ENCODE measurements around the gene SULT1A2.
"Not testable (repeated sequence)": the region's sequence is repeated elsewhere in the genome, so short reads cannot be mapped to it uniquely, and the experiment has no call there.

SULT1A2 gene

GRCh38 chr16:28558456-28558855, 38.4 kb downstream of the SULT1A2 start:
- no peak for DNase-seq (ENCODE audit: low read depth, low spot score)

- DNase-seq (ENCODE audit: low read depth, low spot score), result no peak
Observed at GRCh38 chr16:28556914-28557320, 39.9 kb downstream of the SULT1A2 start.

GRCh38 chr16:28555561-28555960, 41.3 kb downstream of the SULT1A2 start:
- DNase-seq (ENCODE audit: low read depth, low spot score), result no peak

GRCh38 chr16:28554634-28555423, 42.0 kb downstream of the SULT1A2 start:
- DNase-seq (ENCODE audit: low read depth, low spot score), result no peak

- DNase-seq (ENCODE audit: low read depth, low spot score), result peak; percentile 83
Observed at GRCh38 chr16:28553776-28554633, 42.8 kb downstream of the SULT1A2 start, which contains the start of gene SGF29. TSS of gene SGF29 (plus strand) at chr16:28553920. CDS start at chr16:28581070, 27,150 bp downstream.

- DNase-seq (ENCODE audit: low read depth, low spot score), result no peak
Observed at GRCh38 chr16:28549301-28549899, 47.5 kb downstream of the SULT1A2 start.

- DNase-seq (ENCODE audit: low read depth, low spot score), result no peak
Observed at GRCh38 chr16:28548306-28548802, 48.5 kb downstream of the SULT1A2 start.

- no peak for DNase-seq (ENCODE audit: low read depth, low spot score)
Observed at GRCh38 chr16:28546626-28547025, 50.2 kb downstream of the SULT1A2 start.

- DNase-seq (ENCODE audit: low read depth, low spot score), result not testable (repeated sequence)
Observed at GRCh38 chr16:28545964-28546363, 50.9 kb downstream of the SULT1A2 start.

- no peak for DNase-seq (ENCODE audit: low read depth, low spot score)
Observed at GRCh38 chr16:28544998-28545397, 51.9 kb downstream of the SULT1A2 start.

GRCh38 chr16:28543072-28543471, 53.8 kb downstream of the SULT1A2 start:
- no peak for DNase-seq (ENCODE audit: low read depth, low spot score)

- DNase-seq (ENCODE audit: low read depth, low spot score), result no peak
Observed at GRCh38 chr16:28542646-28543045, 54.2 kb downstream of the SULT1A2 start.
